Measurements from ENCODE around the gene TC2N.

GRCh38 chr14:91835197-91835919 lies 32.0 kb downstream of the TC2N start:
- TF ChIP-seq, protein P1, sequence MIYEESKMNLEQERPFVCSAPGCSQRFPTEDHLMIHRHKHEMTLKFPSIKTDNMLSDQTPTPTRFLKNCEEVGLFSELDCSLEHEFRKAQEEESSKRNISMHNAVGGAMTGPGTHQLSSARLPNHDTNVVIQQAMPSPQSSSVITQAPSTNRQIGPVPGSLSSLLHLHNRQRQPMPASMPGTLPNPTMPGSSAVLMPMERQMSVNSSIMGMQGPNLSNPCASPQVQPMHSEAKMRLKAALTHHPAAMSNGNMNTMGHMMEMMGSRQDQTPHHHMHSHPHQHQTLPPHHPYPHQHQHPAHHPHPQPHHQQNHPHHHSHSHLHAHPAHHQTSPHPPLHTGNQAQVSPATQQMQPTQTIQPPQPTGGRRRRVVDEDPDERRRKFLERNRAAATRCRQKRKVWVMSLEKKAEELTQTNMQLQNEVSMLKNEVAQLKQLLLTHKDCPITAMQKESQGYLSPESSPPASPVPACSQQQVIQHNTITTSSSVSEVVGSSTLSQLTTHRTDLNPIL (CRISPR knock-in tag; IDR thresholded peaks at IDR 0.05; ENCODE audit: low read depth) = no peak
- no peak for TF ChIP-seq OSR1 (CRISPR knock-in tag; IDR thresholded peaks at IDR 0.05)
- TF ChIP-seq ZNF565 (CRISPR knock-in tag; conservative IDR thresholded peaks at IDR 0.05; ENCODE audit: low read depth) = no peak
- TF ChIP-seq TOX (CRISPR knock-in tag; IDR thresholded peaks at IDR 0.05; ENCODE audit: borderline replicate concordance) = no peak
- TF ChIP-seq RARB (CRISPR knock-in tag; IDR thresholded peaks at IDR 0.05) = no peak
- no peak for TF ChIP-seq PATZ1 (CRISPR knock-in tag; IDR thresholded peaks at IDR 0.05; ENCODE audit: borderline replicate concordance)
- TF ChIP-seq ZNF8 (CRISPR knock-in tag; IDR thresholded peaks at IDR 0.05) = no peak
- no peak for TF ChIP-seq ZFP30 (CRISPR knock-in tag; IDR thresholded peaks at IDR 0.05)
- TF ChIP-seq, protein P2, sequence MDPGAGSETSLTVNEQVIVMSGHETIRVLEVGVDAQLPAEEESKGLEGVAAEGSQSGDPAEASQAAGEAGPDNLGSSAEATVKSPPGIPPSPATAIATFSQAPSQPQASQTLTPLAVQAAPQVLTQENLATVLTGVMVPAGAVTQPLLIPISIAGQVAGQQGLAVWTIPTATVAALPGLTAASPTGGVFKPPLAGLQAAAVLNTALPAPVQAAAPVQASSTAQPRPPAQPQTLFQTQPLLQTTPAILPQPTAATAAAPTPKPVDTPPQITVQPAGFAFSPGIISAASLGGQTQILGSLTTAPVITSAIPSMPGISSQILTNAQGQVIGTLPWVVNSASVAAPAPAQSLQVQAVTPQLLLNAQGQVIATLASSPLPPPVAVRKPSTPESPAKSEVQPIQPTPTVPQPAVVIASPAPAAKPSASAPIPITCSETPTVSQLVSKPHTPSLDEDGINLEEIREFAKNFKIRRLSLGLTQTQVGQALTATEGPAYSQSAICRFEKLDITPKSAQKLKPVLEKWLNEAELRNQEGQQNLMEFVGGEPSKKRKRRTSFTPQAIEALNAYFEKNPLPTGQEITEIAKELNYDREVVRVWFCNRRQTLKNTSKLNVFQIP (CRISPR knock-in tag; IDR thresholded peaks at IDR 0.05; ENCODE audit: borderline replicate concordance, low read depth) = no peak

All from SK-N-SH treated with all-trans-retinoic acid at 6 μM for 48 hours (cell line).